Mesenchymal stem cell (in vitro differentiated cells and primary cell): ENCODE results near the gene PAX5.

Source experiments
- DNase-seq: peaks from one replicate; pipeline ENCODE4 v3.0.0-alpha.2; 2013
- H2AFZ ChIP-seq: one replicate; pipeline ENCODE4 v1.6.1; 2013; ENCODE audit warnings: low read depth, mild to moderate bottlenecking, control low read depth, inconsistent platforms, low read length, moderate library complexity
- H2AK5ac ChIP-seq: 2 replicates; pipeline ENCODE4 v1.6.1; 2013; ENCODE audit warnings: low read length, moderate library complexity, mild to moderate bottlenecking, inconsistent platforms; ENCODE audit not compliant: severe bottlenecking
- H2BK120ac ChIP-seq: one replicate; pipeline ENCODE4 v1.6.1; 2013; ENCODE audit warnings: low read depth, mild to moderate bottlenecking, inconsistent platforms, low read length, moderate library complexity
- H2BK12ac ChIP-seq, 2 experiments: one replicate each; pipeline ENCODE4 v1.6.1; 2013; ENCODE audit warnings: inconsistent platforms in 2 of 2, low read length in 2 of 2, mild to moderate bottlenecking in 2 of 2, moderate library complexity in 2 of 2, control low read depth in 1 of 2
- H2BK15ac ChIP-seq: one replicate; pipeline ENCODE4 v1.6.1; 2013; ENCODE audit warnings: mild to moderate bottlenecking, low read depth, inconsistent platforms; ENCODE audit not compliant: poor library complexity, severe bottlenecking
- H2BK5ac ChIP-seq: 2 replicates; pipeline ENCODE4 v1.6.1; 2013; ENCODE audit warnings: low read depth, mild to moderate bottlenecking, low read length, control low read depth, inconsistent platforms; ENCODE audit not compliant: poor library complexity, severe bottlenecking
- H3K14ac ChIP-seq, 2 experiments: one replicate each; pipeline ENCODE4 v1.6.1; 2013; ENCODE audit warnings: inconsistent platforms in 2 of 2, low read length in 2 of 2, control low read depth in 1 of 2, mild to moderate bottlenecking in 1 of 2, moderate library complexity in 1 of 2
- H3K18ac ChIP-seq, 2 experiments: one replicate each; pipeline ENCODE4 v1.6.1; 2013; ENCODE audit warnings: inconsistent platforms in 2 of 2, low read length in 2 of 2, control low read depth in 1 of 2, low read depth in 1 of 2, mild to moderate bottlenecking in 1 of 2
- H3K23ac ChIP-seq, 2 experiments: one replicate each; pipeline ENCODE4 v1.6.1; 2013; ENCODE audit warnings: inconsistent platforms in 2 of 2, low read length in 2 of 2, mild to moderate bottlenecking in 2 of 2, moderate library complexity in 2 of 2, control low read depth in 1 of 2
- H3K27ac ChIP-seq: 2 replicates; pipeline ENCODE4 v1.5.1; 2013; ENCODE audit warnings: mild to moderate bottlenecking, moderate library complexity, low read length, control low read depth, inconsistent platforms; ENCODE audit not compliant: poor library complexity, severe bottlenecking
- H3K27me3 ChIP-seq, 2 experiments: 2 replicates each; pipeline versions ENCODE4 v1.6.1 to v1.7.0; 2013; ENCODE audit warnings: low read length in 2 of 2, mild to moderate bottlenecking in 2 of 2, moderate library complexity in 2 of 2, control low read depth in 1 of 2, inconsistent platforms in 1 of 2; ENCODE audit not compliant: control insufficient read depth in 1 of 2, insufficient read depth in 1 of 2
- H3K36me3 ChIP-seq, 2 experiments: 2 replicates each; pipeline versions ENCODE4 v1.6.1 to v1.7.0; 2013; ENCODE audit warnings: low read length in 2 of 2, control low read depth in 1 of 2, inconsistent platforms in 1 of 2, low read depth in 1 of 2, mild to moderate bottlenecking in 1 of 2; ENCODE audit not compliant: insufficient read depth in 2 of 2, control insufficient read depth in 1 of 2
- H3K4ac ChIP-seq, 2 experiments: one replicate each; pipeline ENCODE4 v1.6.1; 2013; ENCODE audit warnings: inconsistent platforms in 2 of 2, low read length in 2 of 2, mild to moderate bottlenecking in 2 of 2, moderate library complexity in 2 of 2, control low read depth in 1 of 2, low read depth in 1 of 2
- H3K4me1 ChIP-seq: 2 replicates; pipeline ENCODE4 v1.6.1; 2013; ENCODE audit warnings: low read depth, low read length, control low read depth; ENCODE audit not compliant: control insufficient read depth, insufficient read depth
- H3K4me2 ChIP-seq: 2 replicates; pipeline ENCODE4 v1.6.1; 2013; ENCODE audit warnings: low read length, mild to moderate bottlenecking, inconsistent platforms; ENCODE audit not compliant: poor library complexity, severe bottlenecking
- H3K4me3 ChIP-seq, 2 experiments: 2 replicates each; pipeline versions ENCODE4 v1.5.1 to v1.7.0; 2013; ENCODE audit warnings: low read length in 2 of 2, mild to moderate bottlenecking in 2 of 2, control low read depth in 1 of 2, low read depth in 1 of 2; ENCODE audit not compliant: insufficient read depth in 1 of 2
- H3K79me1 ChIP-seq: replicated peaks from 2 replicates; pipeline ENCODE4 v1.6.1; 2013; ENCODE audit warnings: mild to moderate bottlenecking, control low read depth, low read length, inconsistent platforms; ENCODE audit not compliant: poor library complexity, severe bottlenecking
- H3K9ac ChIP-seq: 2 replicates; pipeline ENCODE4 v1.7.0; 2013; ENCODE audit warnings: mild to moderate bottlenecking, low read length, moderate library complexity
- H3K9me3 ChIP-seq: 2 replicates; pipeline ENCODE4 v1.7.0; 2013; ENCODE audit warnings: mild to moderate bottlenecking, low read length; ENCODE audit not compliant: control insufficient read depth
- H4K8ac ChIP-seq: one replicate; pipeline ENCODE4 v1.6.1; 2013; ENCODE audit warnings: inconsistent platforms, mild to moderate bottlenecking, low read length, moderate library complexity
- H4K91ac ChIP-seq: one replicate; pipeline ENCODE4 v1.6.1; 2013; ENCODE audit warnings: mild to moderate bottlenecking, low read length, inconsistent platforms
- WGBS: methylation state at CpG from one replicate; pipeline ENCODE4 v1.1.7; 2013; ENCODE audit warnings: mixed read lengths; 5-methylcytosine and 5-hydroxymethylcytosine counted together

PAX5 gene

DNA sequence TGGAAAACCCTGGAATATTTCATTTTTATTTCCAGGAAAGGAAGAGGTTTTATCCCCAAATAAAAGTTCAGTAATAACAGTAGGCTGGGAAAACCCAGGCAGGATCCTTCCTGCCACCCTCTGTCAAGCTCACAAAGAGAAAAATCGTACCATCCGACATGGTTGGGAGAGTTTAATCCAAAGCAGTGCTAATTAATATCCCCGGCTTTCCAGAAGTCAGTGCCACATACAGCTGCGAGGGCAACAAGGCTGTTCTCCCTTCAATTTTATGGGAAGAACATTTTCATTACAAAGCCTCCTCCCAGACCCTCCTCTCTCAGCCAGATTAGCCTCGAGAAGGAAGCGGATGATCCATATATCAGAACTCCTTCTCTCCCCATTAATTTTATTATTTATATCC lies 95.5 kb downstream of the PAX5 start:
- H3K27ac ChIP-seq = no peak overlapping the region
- no peak overlapping the region for H3K4me3 ChIP-seq
- H4K8ac ChIP-seq = no peak overlapping the region
- no peak overlapping the region for H2BK12ac ChIP-seq
- no peaks in the 10 kb centered on the region for H3K36me3 ChIP-seq
- no peak overlapping the region for H3K4me2 ChIP-seq
- no peak overlapping the region for H3K23ac ChIP-seq
- no peak overlapping the region for H3K9ac ChIP-seq
- no peak overlapping the region for H2AK5ac ChIP-seq
- no peaks in the 10 kb centered on the region for H3K9me3 ChIP-seq
- no peak overlapping the region for H2BK120ac ChIP-seq
- no peak overlapping the region for H2BK15ac ChIP-seq
- H4K91ac ChIP-seq = no peak overlapping the region
- H3K18ac ChIP-seq = no peak overlapping the region
- no peak overlapping the region for H2BK5ac ChIP-seq
- peaks cover 3% of the 10 kb centered on the region for H3K4me1 ChIP-seq
- peaks cover 68 to 94% of the 10 kb centered on the region in 2 experiments for H3K27me3 ChIP-seq
- no peak overlapping the region for H3K4ac ChIP-seq
- H3K79me1 ChIP-seq = no peaks in the 10 kb centered on the region
- DNase-seq = no peak
- 69% methylated on average over 6 of the region's 6 CpGs for WGBS
- no peak overlapping the region for H2AFZ ChIP-seq
- H3K14ac ChIP-seq = no peak overlapping the region

DNA sequence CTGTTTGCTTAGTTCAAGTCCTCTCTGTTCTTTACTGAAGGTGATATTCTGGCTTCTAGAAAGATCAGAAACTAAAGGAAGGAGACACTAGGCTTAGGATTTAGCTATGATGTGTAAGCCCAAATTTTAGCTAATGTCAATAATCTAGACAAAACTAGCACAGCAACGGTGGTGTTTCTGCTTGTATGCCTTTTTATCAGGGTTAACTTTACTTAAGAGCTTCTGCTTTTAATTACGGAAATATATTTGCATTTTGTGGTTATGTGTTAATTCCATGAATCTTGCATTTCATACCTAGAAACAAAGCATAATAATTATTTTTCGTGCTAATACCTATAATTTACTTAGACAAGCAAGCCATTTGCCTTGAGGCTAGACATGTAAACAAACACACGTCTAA lies 96.1 kb downstream of the PAX5 start:
- Histone ChIP-seq H3K14ac (no peak overlapping the region), H3K9ac (no peak overlapping the region), H2BK120ac (no peak overlapping the region), H3K27ac (no peak overlapping the region), H2BK12ac (no peak overlapping the region), H2BK5ac (no peak overlapping the region), H3K4me2 (no peak overlapping the region), H3K27me3 (peaks cover 69 to 94% of the 10 kb centered on the region in 2 experiments), H2BK15ac (no peak overlapping the region), H3K36me3 (no peaks in the 10 kb centered on the region), H3K79me1 (no peaks in the 10 kb centered on the region), H3K4me3 (no peak overlapping the region), H3K9me3 (no peaks in the 10 kb centered on the region), H3K18ac (no peak overlapping the region), H2AK5ac (no peak overlapping the region), H4K91ac (no peak overlapping the region), H3K4ac (no peak overlapping the region), H3K23ac (no peak overlapping the region), H2AFZ (no peak overlapping the region), H4K8ac (no peak overlapping the region), H3K4me1 (peaks cover 3% of the 10 kb centered on the region)
- no peak for DNase-seq
- WGBS = 62% methylated on average over 2 of the region's 4 CpGs

DNA sequence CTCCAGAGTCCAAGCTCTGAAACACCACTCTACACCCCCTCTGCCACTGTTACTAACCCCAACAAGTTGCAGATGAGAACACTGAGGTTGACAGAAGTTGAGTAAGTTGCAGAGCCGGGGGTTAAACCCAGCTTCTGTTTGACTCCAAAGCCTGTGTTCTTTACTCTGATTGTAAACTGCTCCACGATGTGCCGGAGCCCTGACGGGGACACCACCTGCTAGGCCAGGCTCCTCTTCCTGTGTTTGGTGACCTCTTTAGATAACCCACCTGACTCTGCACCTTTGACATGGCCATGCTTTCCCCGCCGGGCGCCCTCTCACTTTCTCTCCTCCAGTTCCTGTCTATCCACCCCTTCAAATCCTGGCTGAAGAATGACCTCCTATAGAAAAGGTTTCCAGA lies 96.7 kb downstream of the PAX5 start:
- Histone ChIP-seq H2BK15ac (no peak overlapping the region), H3K79me1 (no peaks in the 10 kb centered on the region), H3K36me3 (no peaks in the 10 kb centered on the region), H2BK12ac (no peak overlapping the region), H3K9me3 (peaks cover under 1% of the 10 kb centered on the region), H2BK5ac (no peak overlapping the region), H3K9ac (no peak overlapping the region), H4K91ac (no peak overlapping the region), H3K23ac (no peak overlapping the region), H3K4me2 (no peak overlapping the region), H3K4ac (no peak overlapping the region), H4K8ac (no peak overlapping the region), H3K14ac (no peak overlapping the region), H2AFZ (no peak overlapping the region), H3K27ac (no peak overlapping the region), H2BK120ac (no peak overlapping the region), H3K4me3 (no peak overlapping the region), H3K27me3 (peaks cover 63 to 93% of the 10 kb centered on the region in 2 experiments), H3K4me1 (peaks cover 3% of the 10 kb centered on the region), H3K18ac (no peak overlapping the region), H2AK5ac (no peak overlapping the region)
- DNase-seq = no peak
- 93% methylated on average over 7 of the region's 7 CpGs for WGBS

DNA sequence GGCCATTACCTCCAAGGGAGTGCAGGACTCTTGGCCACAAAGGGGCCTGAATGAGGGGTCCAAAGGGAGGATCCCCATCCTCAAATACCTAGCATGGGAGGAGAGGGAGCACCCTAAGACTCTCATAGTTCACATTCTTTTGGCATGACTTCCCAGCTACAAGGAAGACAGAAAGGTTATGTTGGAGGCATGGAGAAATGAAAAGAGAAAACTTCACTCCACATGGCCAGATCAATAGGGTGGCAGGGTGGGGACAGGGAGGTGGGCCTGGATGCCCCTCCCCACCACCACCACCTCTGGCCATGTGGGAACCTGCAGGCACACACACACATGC lies 97.6 kb downstream of the PAX5 start:
- Histone ChIP-seq H4K8ac (no peak overlapping the region), H2BK12ac (no peak overlapping the region), H3K4ac (no peak overlapping the region), H2BK120ac (no peak overlapping the region), H3K9ac (no peak overlapping the region), H3K36me3 (no peaks in the 10 kb centered on the region), H3K4me1 (peaks cover 3% of the 10 kb centered on the region), H3K14ac (no peak overlapping the region), H3K23ac (no peak overlapping the region), H3K4me3 (no peak overlapping the region), H3K4me2 (no peak overlapping the region), H2BK15ac (no peak overlapping the region), H3K18ac (no peak overlapping the region), H3K27me3 (peaks cover 60 to 93% of the 10 kb centered on the region in 2 experiments), H2BK5ac (no peak overlapping the region), H4K91ac (no peak overlapping the region), H3K9me3 (peaks cover 5% of the 10 kb centered on the region), H2AK5ac (no peak overlapping the region), H2AFZ (no peak overlapping the region), H3K79me1 (no peaks in the 10 kb centered on the region), H3K27ac (no peak overlapping the region)
- no peak for DNase-seq
